Activated CD4-positive, alpha-beta T cell treated with anti-CD3 and anti-CD28 coated beads for 36 hours (primary cell): ENCODE results near the gene PPWD1. TPM values are rescaled to one million over a fixed set of nuclear protein-coding genes. Genes with fewer than 3 reads are reported as not detected.
"Not testable (repeated sequence)": the region's sequence is repeated elsewhere in the genome, so short reads cannot be mapped to it uniquely, and the experiment has no call there.

Source experiments
- ATAC-seq: fragments of 200-7000 bp; cut with Tn5 transposase; one replicate; pipeline ENCODE4 v1.10.0; 2021; ENCODE audit warnings: mild to moderate bottlenecking, moderate library complexity
- CTCF ChIA-PET: fragments of 350-600 bp; sonication (Branson Sonifier 250); formaldehyde crosslinking; loops from one replicate; lab custom pipeline; 2021; ENCODE audit warnings: antibody characterized with exemption; lab: Charles Lee
- POLR2A ChIA-PET: fragments of 350-600 bp; sonication (Branson Sonifier 250); formaldehyde crosslinking; loops from one replicate; lab custom pipeline; 2021; ENCODE audit warnings: antibody characterized with exemption, inconsistent platforms; lab: Charles Lee
- DNase-seq: peaks from one replicate; pipeline ENCODE4 v3.0.0-alpha.2; 2020
- H3K27ac Mint-ChIP-seq: one replicate; pipeline ENCODE4 v1.8.0; 2021; ENCODE audit warnings: mixed read lengths
- H3K27me3 Mint-ChIP-seq: one replicate; pipeline ENCODE4 v1.8.0; 2021; ENCODE audit warnings: mixed read lengths
- H3K36me3 Mint-ChIP-seq: one replicate; pipeline ENCODE4 v1.8.0; 2021; ENCODE audit warnings: low read depth, mixed read lengths
- H3K4me1 Mint-ChIP-seq: one replicate; pipeline ENCODE4 v1.8.0; 2021; ENCODE audit warnings: mixed read lengths
- H3K4me3 Mint-ChIP-seq: one replicate; pipeline ENCODE4 v1.8.0; 2021; ENCODE audit warnings: mild to moderate bottlenecking, moderate library complexity, mixed read lengths
- H3K9me3 Mint-ChIP-seq: one replicate; pipeline ENCODE4 v1.8.0; 2021; ENCODE audit warnings: low read depth, mixed read lengths
- intact Hi-C, 2 experiments: fragments of 100-400 bp; cut with DNase I in 1 of 2; cut with micrococcal nuclease in 1 of 2; formaldehyde crosslinking; loops; one replicate each; pipeline versions ENCODE4 v1.14.2 to v1.15.1; 2022 to 2024; cut with DNase I, micrococcal nuclease
- total RNA-seq, 2 experiments: library from RNA; stranded (reverse); gene quantifications; one replicate each; pipeline ENCODE4 v1.2.3, GENCODE V29; 2021

PPWD1 gene
- total RNA-seq, 2 experiments from 2014 or later, result 43.0 to 44.0 TPM

DNA sequence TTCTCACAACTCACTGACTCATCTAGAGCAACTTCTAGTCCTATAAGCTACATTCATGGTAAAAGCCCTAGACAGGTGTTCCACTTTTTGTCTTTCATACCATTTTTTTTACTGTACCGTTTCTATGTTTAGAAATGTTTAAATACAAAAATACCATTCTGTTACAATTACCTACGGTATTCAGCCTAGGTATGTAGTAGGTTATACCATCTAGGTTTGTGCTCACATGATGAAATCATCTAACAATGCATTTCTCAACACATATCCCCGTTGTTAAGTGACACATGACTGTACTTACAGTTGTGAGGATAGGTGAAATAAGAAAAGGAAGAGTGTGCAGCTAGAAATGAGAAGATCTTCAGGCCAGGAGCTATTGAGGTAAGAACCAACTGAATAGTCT is 6.4 kb upstream of the PPWD1 start:
- ChIA-PET CTCF (interaction anchor here (0.6 to 1.5 kb wide), 6 partner anchors 15 to 746 kb away, joined by 3 read pairs; no protein-coding TSS in a partner anchor), POLR2A (no interaction called here)
- Mint-ChIP-seq H3K4me3 (no peak overlapping the region), H3K4me1 (peaks cover 26% of the 10 kb centered on the region), H3K9me3 (no peaks in the 10 kb centered on the region), H3K27me3 (no peaks in the 10 kb centered on the region), H3K27ac (peak overlapping the region; percentile 26), H3K36me3 (peaks cover 46% of the 10 kb centered on the region)
- ATAC-seq, result no peak
- intact Hi-C loops, result no loop called here
- DNase-seq, result no peak

DNA sequence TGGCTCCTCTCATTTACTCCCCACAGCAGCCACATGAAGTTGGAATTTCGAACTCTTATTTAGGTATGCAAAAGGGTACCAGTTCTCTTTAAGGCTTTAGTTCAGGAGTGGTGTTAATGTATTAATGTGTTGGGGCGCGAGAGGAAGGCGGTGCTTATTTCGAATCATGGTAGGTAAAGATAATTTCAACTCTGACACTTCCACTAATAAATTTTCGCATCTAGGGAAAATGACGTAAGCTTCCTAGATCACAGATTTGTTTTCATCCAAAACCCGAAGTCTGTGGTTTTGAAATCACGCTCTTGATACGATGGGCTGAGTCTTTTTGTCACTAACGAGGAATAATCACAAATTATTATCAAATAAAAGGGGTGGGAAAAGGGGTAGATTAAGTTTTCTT is 681 bp downstream of the PPWD1 start:
- no peak for DNase-seq
- CTCF ChIA-PET, result interaction anchor here (1.0 kb wide), 1 partner anchor 16 kb away, joined by 3 read pairs; no protein-coding TSS in a partner anchor
- H3K27me3 Mint-ChIP-seq, result no peaks in the 10 kb centered on the region
- POLR2A ChIA-PET, result interaction anchor here (0.6 to 1.1 kb wide), 4 partner anchors 58 to 775 kb away, joined by 3 to 4 read pairs (median 4); no protein-coding TSS in a partner anchor
- H3K9me3 Mint-ChIP-seq, result no peaks in the 10 kb centered on the region
- H3K27ac Mint-ChIP-seq, result peak overlapping the region; percentile 98
- peak overlapping the region; percentile 91 for H3K4me3 Mint-ChIP-seq
- peaks cover 25% of the 10 kb centered on the region for H3K36me3 Mint-ChIP-seq
- ATAC-seq, result no peak
- H3K4me1 Mint-ChIP-seq, result peaks cover 47% of the 10 kb centered on the region
- intact Hi-C loops, result loop anchor here (1.0 to 10.0 kb wide), 10 partner anchors 61 to 796 kb away; partner anchors contain the start of genes ERBIN (in 2 of the 2), SREK1 (in 2 of the 2), TRIM23 (in 2 of the 2) and ADAMTS6 (in 1 of the 2)

DNA sequence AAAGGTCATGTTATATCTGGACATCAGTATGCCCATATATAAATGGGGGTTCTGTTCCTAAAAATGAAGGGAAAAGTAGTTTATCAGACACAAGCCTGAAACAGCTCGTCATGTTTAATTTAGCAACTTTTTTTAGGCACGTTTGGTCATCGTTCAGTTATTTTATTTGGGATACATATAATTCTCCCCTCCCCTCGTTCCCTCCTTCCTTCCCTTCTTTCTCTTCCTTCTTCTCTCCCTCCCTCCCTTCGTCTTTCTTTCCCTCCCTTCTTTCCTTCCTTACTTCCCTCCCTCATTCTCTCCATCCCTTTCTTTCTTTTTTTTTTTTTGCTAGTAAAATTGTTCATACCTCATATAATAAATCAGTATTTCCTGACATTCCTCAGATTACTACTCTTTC is 3.4 kb downstream of the PPWD1 start:
- intact Hi-C loops, result loop anchor here in 1 of 2 experiments (10.0 kb wide), 1 partner anchor 578 kb away; the partner anchor contains the start of gene SREK1
- ChIA-PET CTCF (no interaction called here), POLR2A (no interaction called here)
- ATAC-seq (no peak), DNase-seq (no peak)
- Mint-ChIP-seq H3K27me3 (no peaks in the 10 kb centered on the region), H3K4me3 (no peak overlapping the region), H3K27ac (no peak overlapping the region), H3K36me3 (peaks cover 14% of the 10 kb centered on the region), H3K9me3 (no peaks in the 10 kb centered on the region), H3K4me1 (peaks cover 45% of the 10 kb centered on the region)

DNA sequence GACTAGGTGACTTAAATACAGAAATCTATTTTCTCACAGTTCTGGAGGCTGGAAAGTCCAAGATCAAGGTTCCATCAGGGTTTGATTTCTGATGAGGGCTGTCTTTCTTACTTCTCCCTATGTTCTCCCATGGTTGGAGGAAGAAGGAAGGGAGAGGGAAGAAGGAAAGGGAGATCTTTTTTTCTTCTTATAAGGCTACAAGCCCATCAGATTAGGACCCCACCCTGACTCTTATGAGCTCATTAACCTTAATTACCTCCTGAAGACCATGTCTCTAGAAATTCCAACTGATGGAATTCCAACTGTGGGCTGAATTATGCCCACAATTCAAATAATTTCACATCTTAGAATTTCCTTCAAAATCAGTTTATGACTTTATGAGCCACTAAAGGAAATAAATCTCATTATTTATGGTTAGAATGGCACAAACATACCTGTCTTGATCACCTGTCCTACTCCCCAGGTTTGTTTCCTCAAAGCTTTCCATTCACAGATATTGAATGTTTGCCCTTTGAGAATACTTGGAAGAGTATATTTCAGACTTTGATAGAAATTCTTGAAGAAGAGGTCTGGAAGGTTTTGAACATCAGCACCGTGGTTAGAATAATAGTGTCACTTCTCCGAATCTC is 7.6 kb downstream of the PPWD1 start:
- Mint-ChIP-seq H3K4me3 (no peak overlapping the region), H3K36me3 (peaks cover 23% of the 10 kb centered on the region), H3K9me3 (no peaks in the 10 kb centered on the region), H3K4me1 (peaks cover 36% of the 10 kb centered on the region), H3K27me3 (no peaks in the 10 kb centered on the region), H3K27ac (no peak overlapping the region)
- ChIA-PET CTCF (interaction anchor here (1.0 to 1.6 kb wide), 2 partner anchors 9 to 11 kb away, joined by 4 to 5 read pairs; no protein-coding TSS in a partner anchor), POLR2A (interaction anchor here (0.6 kb wide), 1 partner anchor 9 kb away, joined by 3 read pairs; no protein-coding TSS in a partner anchor)
- no peak for ATAC-seq
- DNase-seq, result no peak
- intact Hi-C loops, result no loop called here

DNA sequence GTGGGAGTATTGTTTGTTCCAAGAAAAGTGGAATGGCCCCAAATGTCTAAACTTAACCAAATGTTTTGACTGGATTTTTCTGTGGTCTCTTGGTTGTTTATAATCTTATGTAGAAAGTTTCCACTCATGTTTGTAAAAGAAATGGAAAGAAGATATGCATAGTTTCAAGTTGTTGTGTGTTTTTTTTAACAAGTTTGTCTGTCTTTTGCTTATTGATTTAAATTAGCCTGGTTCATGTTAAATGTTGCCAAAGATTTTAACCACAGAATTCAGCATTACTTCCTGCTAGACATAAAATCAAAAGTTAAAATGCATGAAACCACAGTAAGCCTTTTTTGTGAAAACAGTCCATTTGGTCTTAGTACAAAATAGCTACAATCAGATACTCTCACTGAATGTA is 14.0 kb downstream of the PPWD1 start:
- ChIA-PET CTCF (no interaction called here), POLR2A (no interaction called here)
- DNase-seq (no peak), ATAC-seq (no peak)
- H3K4me3 Mint-ChIP-seq, result no peak overlapping the region
- intact Hi-C loops, result no loop called here
- no peaks in the 10 kb centered on the region for H3K9me3 Mint-ChIP-seq
- no peaks in the 10 kb centered on the region for H3K27me3 Mint-ChIP-seq
- H3K27ac Mint-ChIP-seq, result peak overlapping the region; percentile 53
- peaks cover 44% of the 10 kb centered on the region for H3K36me3 Mint-ChIP-seq
- H3K4me1 Mint-ChIP-seq, result peaks cover 20% of the 10 kb centered on the region

DNA sequence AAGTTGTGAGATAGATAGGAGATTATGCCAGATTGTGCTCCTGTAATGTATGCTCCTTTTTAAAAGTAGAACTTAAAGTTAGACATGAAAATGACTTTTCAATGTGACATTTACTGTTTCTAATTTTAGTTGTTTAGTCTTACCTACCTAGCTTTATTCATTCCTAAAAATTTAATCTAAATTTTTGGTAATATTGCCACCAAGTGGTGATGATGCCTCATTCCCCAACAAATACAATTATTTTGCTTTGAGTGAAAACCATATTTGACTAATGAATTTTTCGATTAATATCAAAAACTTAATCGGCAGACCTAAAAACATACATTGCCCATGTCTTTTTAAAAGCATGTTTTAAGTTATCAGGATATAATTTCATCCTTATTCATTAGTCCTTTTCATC is 25.6 kb downstream of the PPWD1 start:
- H3K4me3 Mint-ChIP-seq, result no peak overlapping the region
- no peaks in the 10 kb centered on the region for H3K9me3 Mint-ChIP-seq
- no peak overlapping the region for H3K27ac Mint-ChIP-seq
- peaks cover 22% of the 10 kb centered on the region for H3K36me3 Mint-ChIP-seq
- no peak for ATAC-seq
- no peaks in the 10 kb centered on the region for H3K27me3 Mint-ChIP-seq
- ChIA-PET CTCF (interaction anchor here (1.6 kb wide), 1 partner anchor 778 kb away, joined by 3 read pairs; no protein-coding TSS in a partner anchor), POLR2A (no interaction called here)
- intact Hi-C loops, result no loop called here
- DNase-seq, result no peak
- no peaks in the 10 kb centered on the region for H3K4me1 Mint-ChIP-seq

DNA sequence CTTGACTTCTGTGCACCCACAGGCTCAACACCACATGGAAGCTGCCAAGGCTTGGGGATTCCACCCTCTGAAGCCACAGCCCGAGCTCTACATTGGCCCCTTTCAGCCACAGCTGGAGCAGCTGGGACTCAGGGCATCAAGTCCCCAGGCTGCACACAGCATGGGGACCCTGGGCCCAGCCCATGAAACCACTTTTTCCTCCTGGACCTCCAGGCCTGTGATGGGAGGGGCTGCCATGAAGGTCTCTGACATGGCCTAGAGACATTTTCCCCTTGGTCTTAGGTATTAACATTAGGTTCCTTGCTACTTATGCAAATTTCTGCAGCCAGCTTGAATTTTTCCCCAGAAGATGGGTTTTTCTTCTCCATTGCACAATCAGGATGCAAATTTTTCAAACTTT is 38.7 kb downstream of the PPWD1 start:
- H3K27me3 Mint-ChIP-seq, POLR2A ChIA-PET, CTCF ChIA-PET, ATAC-seq, H3K27ac Mint-ChIP-seq, H3K9me3 Mint-ChIP-seq, DNase-seq, H3K4me3 Mint-ChIP-seq, intact Hi-C loops, H3K4me1 Mint-ChIP-seq: not testable (repeated sequence)
- H3K36me3 Mint-ChIP-seq, result peaks cover 52% of the 10 kb centered on the region

DNA sequence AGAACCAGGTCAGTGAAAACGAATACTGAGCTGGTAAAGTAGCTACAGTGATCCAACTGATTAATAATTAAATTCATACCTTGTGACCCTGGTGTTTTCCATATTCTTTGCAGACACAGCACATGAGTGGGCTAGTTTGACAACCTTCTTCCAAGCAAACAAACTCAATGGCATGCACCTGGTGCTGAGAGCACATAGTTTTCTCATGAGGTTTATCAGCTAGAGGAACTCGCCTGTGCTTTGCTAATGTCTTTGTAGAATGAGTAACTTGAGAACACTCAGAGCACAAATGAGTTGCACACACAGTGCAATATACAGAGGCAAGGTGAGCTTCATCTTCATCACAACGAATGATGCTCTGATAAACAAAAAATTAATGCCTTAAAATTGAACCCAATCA is 48.4 kb downstream of the PPWD1 start:
- H3K4me3 Mint-ChIP-seq, result no peak overlapping the region
- no peak for DNase-seq
- intact Hi-C loops, result no loop called here
- no peaks in the 10 kb centered on the region for H3K27me3 Mint-ChIP-seq
- ChIA-PET CTCF (interaction anchor here (0.7 to 1.7 kb wide), 3 partner anchors 12 to 30 kb away, joined by 3 to 4 read pairs (median 4); partner anchors contain the start of gene TRIM23), POLR2A (interaction anchor here (0.7 to 1.6 kb wide), 2 partner anchors 12 kb away, joined by 3 to 4 read pairs; partner anchors contain the start of gene TRIM23)
- ATAC-seq, result no peak
- no peaks in the 10 kb centered on the region for H3K9me3 Mint-ChIP-seq
- H3K27ac Mint-ChIP-seq, result no peak overlapping the region
- no peaks in the 10 kb centered on the region for H3K4me1 Mint-ChIP-seq
- peaks cover 27% of the 10 kb centered on the region for H3K36me3 Mint-ChIP-seq

DNA sequence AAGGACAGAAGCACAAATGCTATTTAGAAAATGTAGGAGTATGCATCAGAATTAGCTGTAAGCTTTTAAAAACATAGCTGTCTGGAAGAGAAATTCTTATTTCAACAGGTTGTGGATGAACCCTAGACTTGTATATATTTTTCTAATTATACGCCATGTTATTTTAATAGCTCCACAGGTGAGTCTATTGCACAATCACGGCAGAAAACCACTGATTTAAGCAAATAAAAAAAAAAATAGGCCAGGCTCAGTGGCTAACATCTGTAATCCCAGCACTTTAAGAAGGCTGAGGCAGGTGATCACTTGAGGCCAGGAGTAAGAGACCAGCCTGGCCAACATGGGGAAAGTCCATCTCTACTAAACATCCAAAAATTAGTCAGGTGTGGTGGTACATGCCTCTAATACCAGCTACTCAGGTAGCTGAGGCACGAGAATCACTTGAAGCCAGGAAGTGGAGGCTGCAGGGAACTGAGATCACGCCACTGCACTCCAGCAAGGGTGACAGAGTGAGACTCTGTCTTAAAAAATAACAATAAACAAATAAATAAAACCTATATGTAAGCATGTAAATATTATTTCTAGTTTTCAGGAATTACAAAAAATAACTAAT is 49.3 kb downstream of the PPWD1 start:
- POLR2A ChIA-PET, result interaction anchor here (1.6 kb wide), 1 partner anchor 11 kb away, joined by 4 read pairs; the partner anchor contains the start of gene TRIM23
- DNase-seq (no peak), ATAC-seq (no peak)
- no peaks in the 10 kb centered on the region for H3K4me1 Mint-ChIP-seq
- no peak overlapping the region for H3K27ac Mint-ChIP-seq
- no peak overlapping the region for H3K4me3 Mint-ChIP-seq
- CTCF ChIA-PET, result interaction anchor here (0.7 to 1.7 kb wide), 3 partner anchors 11 to 31 kb away, joined by 3 to 4 read pairs (median 4); partner anchors contain the start of gene TRIM23
- intact Hi-C loops, result no loop called here
- H3K9me3 Mint-ChIP-seq, result no peaks in the 10 kb centered on the region
- peaks cover 24% of the 10 kb centered on the region for H3K36me3 Mint-ChIP-seq
- no peaks in the 10 kb centered on the region for H3K27me3 Mint-ChIP-seq

DNA sequence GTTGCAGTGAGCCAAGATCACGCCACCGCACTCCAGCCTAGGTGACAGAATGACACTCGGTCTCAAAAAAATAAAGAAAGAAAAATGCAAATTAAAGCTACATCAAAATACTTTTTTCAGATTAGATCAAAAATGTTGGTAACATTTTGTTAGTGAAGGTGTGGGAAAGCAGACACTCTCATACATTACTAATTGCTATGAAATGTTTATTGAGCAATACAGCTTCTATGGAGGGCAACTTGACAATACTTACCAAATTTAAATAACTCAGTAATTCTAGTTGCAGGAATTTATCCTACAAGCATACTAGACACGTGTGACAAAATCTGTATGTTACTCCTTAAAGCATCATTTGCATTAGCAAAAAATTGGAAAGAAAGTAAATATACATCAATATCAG is 56.9 kb downstream of the PPWD1 start:
- intact Hi-C loops, result loop anchor here (5.0 to 10.0 kb wide), 3 partner anchors 138 to 808 kb away; partner anchors contain the start of gene ADAMTS6 (in 1 of the 2)
- Mint-ChIP-seq H3K27ac (no peak overlapping the region), H3K27me3 (no peaks in the 10 kb centered on the region), H3K4me1 (peaks cover 29% of the 10 kb centered on the region), H3K9me3 (no peaks in the 10 kb centered on the region), H3K36me3 (peaks cover 7% of the 10 kb centered on the region), H3K4me3 (no peak overlapping the region)
- no peak for ATAC-seq
- ChIA-PET POLR2A (no interaction called here), CTCF (interaction anchor here (1.0 kb wide), 1 partner anchor 12 kb away, joined by 3 read pairs; no protein-coding TSS in a partner anchor)
- DNase-seq, result no peak

DNA sequence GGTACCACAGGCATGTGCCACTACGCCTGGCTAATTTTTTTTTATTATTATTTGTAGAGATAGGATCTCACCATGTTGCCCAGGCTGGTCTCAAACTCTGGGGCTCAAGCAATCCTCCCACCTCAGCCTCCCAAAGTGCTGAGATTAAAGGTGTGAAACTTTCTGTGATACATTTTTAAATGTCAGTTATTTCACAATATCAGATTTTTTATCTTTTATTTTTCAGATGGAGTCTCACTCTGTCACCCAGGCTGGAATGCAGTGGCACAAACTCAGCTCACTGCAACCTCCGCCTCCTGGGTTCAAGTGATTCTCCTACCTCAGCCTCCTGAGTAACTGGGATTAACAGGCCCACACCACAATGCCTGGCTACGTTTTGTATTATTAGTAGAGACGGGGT is 58.9 kb downstream of the PPWD1 start:
- H3K27ac Mint-ChIP-seq, H3K9me3 Mint-ChIP-seq, H3K36me3 Mint-ChIP-seq, ATAC-seq, DNase-seq, H3K27me3 Mint-ChIP-seq, CTCF ChIA-PET, H3K4me3 Mint-ChIP-seq: not testable (repeated sequence)
- intact Hi-C loops, result loop anchor here (5.0 to 10.0 kb wide), 3 partner anchors 140 to 810 kb away; partner anchors contain the start of gene ADAMTS6 (in 1 of the 2)
- peaks cover 37% of the 10 kb centered on the region for H3K4me1 Mint-ChIP-seq
- POLR2A ChIA-PET, result interaction anchor here (0.6 kb wide), 1 partner anchor 58 kb away, joined by 3 read pairs; no protein-coding TSS in a partner anchor
